ENCODE results near the gene RHOT2.

GRCh38 chr16:637081-638018 lies 30.6 kb upstream of the RHOT2 start:
- TF ChIP-seq, protein P1, sequence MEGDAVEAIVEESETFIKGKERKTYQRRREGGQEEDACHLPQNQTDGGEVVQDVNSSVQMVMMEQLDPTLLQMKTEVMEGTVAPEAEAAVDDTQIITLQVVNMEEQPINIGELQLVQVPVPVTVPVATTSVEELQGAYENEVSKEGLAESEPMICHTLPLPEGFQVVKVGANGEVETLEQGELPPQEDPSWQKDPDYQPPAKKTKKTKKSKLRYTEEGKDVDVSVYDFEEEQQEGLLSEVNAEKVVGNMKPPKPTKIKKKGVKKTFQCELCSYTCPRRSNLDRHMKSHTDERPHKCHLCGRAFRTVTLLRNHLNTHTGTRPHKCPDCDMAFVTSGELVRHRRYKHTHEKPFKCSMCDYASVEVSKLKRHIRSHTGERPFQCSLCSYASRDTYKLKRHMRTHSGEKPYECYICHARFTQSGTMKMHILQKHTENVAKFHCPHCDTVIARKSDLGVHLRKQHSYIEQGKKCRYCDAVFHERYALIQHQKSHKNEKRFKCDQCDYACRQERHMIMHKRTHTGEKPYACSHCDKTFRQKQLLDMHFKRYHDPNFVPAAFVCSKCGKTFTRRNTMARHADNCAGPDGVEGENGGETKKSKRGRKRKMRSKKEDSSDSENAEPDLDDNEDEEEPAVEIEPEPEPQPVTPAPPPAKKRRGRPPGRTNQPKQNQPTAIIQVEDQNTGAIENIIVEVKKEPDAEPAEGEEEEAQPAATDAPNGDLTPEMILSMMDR (IDR thresholded peaks at IDR 0.05; ENCODE audit: low read length), result no peak
- TF ChIP-seq EZH2 (IDR thresholded peaks at IDR 0.05; ENCODE audit: borderline replicate concordance, low read length), result no peak
